ENCODE results near the gene FER1L5. TPM values are rescaled to one million over a fixed set of nuclear protein-coding genes. Genes with fewer than 3 reads are reported as not detected.

Gene FER1L5
- total and polyA plus RNA-seq, 2 of the 8 experiments (the other 6 are each of a cell fraction or from before 2014, with no cell fraction given), result 0.23 to 0.88 TPM

DNA sequence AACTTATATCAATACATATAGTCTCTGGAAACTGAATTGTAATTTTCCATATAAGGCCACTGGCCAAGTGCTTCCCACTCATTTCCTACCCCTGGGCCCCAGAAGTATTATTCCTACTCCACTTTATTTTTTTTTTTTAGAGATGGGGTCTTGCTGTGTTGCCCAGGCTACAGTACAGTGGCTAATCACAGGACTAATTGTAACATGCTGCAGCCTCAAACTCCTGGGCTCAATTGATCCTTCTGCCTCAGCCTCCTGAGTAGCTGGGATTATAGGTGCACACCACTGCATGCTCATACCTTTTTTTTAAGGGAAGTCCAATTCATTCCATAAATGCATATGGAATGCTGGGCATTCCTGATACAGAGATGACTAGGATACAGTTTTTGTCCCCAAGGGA, 111.8 kb downstream of the FER1L5 start (continued):
- TF ChIP-seq HDAC2 (IDR thresholded peaks at IDR 0.05; ENCODE audit: borderline replicate concordance in 1 of 2, low read depth in 2 of 2, low read length in 2 of 2), result no peak
- TF ChIP-seq JUND (IDR thresholded peaks at IDR 0.05; ENCODE audit: low read length), result no peak
- no peak for TF ChIP-seq TEAD4 (IDR thresholded peaks at IDR 0.05; ENCODE audit: low read depth, low read length)
- no peak for TF ChIP-seq RFX5 (IDR thresholded peaks at IDR 0.05; ENCODE audit: borderline replicate concordance, low read depth, low read length)

Other genes starting within 250 kb of the FER1L5 start
- gene NEURL3, start 137.4 kb upstream of the FER1L5 start, total RNA-seq (2021; fragmentation: NEBNext Ultra II Directional; extraction: Animal tissue kit (Norgen Biotek cat#: 25700)), result not detected in 2 replicates
- 0.03 TPM in 1 of 2 replicates, not detected in the other for gene NEURL3, start 137.4 kb upstream of the FER1L5 start, polyA plus RNA-seq (2011; rRNA removed)
- gene ARID5A, start 106.0 kb upstream of the FER1L5 start, total RNA-seq (2021; fragmentation: NEBNext Ultra II Directional; extraction: Animal tissue kit (Norgen Biotek cat#: 25700)), result 4.4 and 5.3 TPM in 2 replicates
- gene ARID5A, start 106.0 kb upstream of the FER1L5 start, polyA plus RNA-seq (2011; rRNA removed), result 3.3 and 3.8 TPM in 2 replicates
- 31.4 and 32.6 TPM in 2 replicates for gene KANSL3, start 4.5 kb upstream of the FER1L5 start, total RNA-seq (2021; fragmentation: NEBNext Ultra II Directional; extraction: Animal tissue kit (Norgen Biotek cat#: 25700))
- 19.8 and 30.4 TPM in 2 replicates for gene KANSL3, start 4.5 kb upstream of the FER1L5 start, polyA plus RNA-seq (2011; rRNA removed)
- gene LMAN2L, start 97.3 kb downstream of the FER1L5 start, total RNA-seq (2021; fragmentation: NEBNext Ultra II Directional; extraction: Animal tissue kit (Norgen Biotek cat#: 25700)), result 14.3 and 15.7 TPM in 2 replicates
- gene LMAN2L, start 97.3 kb downstream of the FER1L5 start, polyA plus RNA-seq (2011; rRNA removed), result 11.1 and 17.6 TPM in 2 replicates
- gene CNNM4, start 118.1 kb downstream of the FER1L5 start, total RNA-seq (2021; fragmentation: NEBNext Ultra II Directional; extraction: Animal tissue kit (Norgen Biotek cat#: 25700)), result 10.7 and 11.0 TPM in 2 replicates
- gene CNNM4, start 118.1 kb downstream of the FER1L5 start, polyA plus RNA-seq (2011; rRNA removed), result 10.3 and 13.0 TPM in 2 replicates
- gene CNNM3, start 173.5 kb downstream of the FER1L5 start, total RNA-seq (2021; fragmentation: NEBNext Ultra II Directional; extraction: Animal tissue kit (Norgen Biotek cat#: 25700)), result 29.2 and 29.9 TPM in 2 replicates
- 29.1 and 39.0 TPM in 2 replicates for gene CNNM3, start 173.5 kb downstream of the FER1L5 start, polyA plus RNA-seq (2011; rRNA removed)
- 2.9 and 3.5 TPM in 2 replicates for gene ANKRD23, start 201.3 kb downstream of the FER1L5 start, total RNA-seq (2021; fragmentation: NEBNext Ultra II Directional; extraction: Animal tissue kit (Norgen Biotek cat#: 25700))
- 3.4 and 4.8 TPM in 2 replicates for gene ANKRD23, start 201.3 kb downstream of the FER1L5 start, polyA plus RNA-seq (2011; rRNA removed)
- gene ANKRD39, start 215.3 kb downstream of the FER1L5 start, total RNA-seq (2021; fragmentation: NEBNext Ultra II Directional; extraction: Animal tissue kit (Norgen Biotek cat#: 25700)), result 18.5 and 19.7 TPM in 2 replicates
- gene ANKRD39, start 215.3 kb downstream of the FER1L5 start, polyA plus RNA-seq (2011; rRNA removed), result 21.3 and 22.9 TPM in 2 replicates
- 67.3 and 74.3 TPM in 2 replicates for gene SEMA4C, start 227.3 kb downstream of the FER1L5 start, total RNA-seq (2021; fragmentation: NEBNext Ultra II Directional; extraction: Animal tissue kit (Norgen Biotek cat#: 25700))
- gene SEMA4C, start 227.3 kb downstream of the FER1L5 start, polyA plus RNA-seq (2011; rRNA removed), result 47.5 and 71.4 TPM in 2 replicates